HG03558 (cell line): ENCODE measurements around the gene RPL13A.
"Not testable (repeated sequence)": the region's sequence is repeated elsewhere in the genome, so short reads cannot be mapped to it uniquely, and the experiment has no call there.

Experiments
- ATAC-seq: cut with Tn5 transposase; IDR thresholded peaks from one replicate; pipeline ENCODE4 v1.9.1; 2021; ENCODE audit warnings: moderate number of reproducible peaks; ENCODE audit not compliant: unreplicated experiment; ENCODE audit errors: extremely low read depth

Gene RPL13A

GRCh38 chr19:49455773-49456172, 31.6 kb upstream of the RPL13A start:
- no peak for ATAC-seq

GRCh38 chr19:49456326-49456725, 31.1 kb upstream of the RPL13A start:
- ATAC-seq, result no peak

GRCh38 chr19:49458567-49458903, 28.9 kb upstream of the RPL13A start:
- no peak for ATAC-seq

GRCh38 chr19:49459388-49459787, 28.0 kb upstream of the RPL13A start:
- ATAC-seq, result no peak

DNA sequence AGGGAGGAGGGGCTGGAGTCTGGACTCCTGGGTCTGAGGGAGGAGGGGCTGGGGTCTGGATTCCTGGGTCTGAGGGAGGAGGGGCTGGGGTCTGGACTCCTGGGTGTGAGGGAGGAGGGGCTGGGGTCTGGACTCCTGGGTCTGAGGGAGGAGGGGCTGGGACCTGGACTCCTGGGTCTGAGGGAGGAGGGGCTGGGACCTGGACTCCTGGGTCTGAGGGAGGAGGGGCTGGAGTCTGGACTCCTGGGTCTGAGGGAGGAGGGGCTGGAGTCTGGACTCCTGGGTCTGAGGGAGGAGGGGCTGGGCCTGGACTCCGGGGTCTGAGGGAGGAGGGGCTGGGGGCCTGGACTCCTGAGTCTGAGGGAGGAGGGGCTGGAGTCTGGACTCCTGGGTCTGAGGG, 26.3 kb upstream of the RPL13A start:
- ATAC-seq, result not testable (repeated sequence)

DNA sequence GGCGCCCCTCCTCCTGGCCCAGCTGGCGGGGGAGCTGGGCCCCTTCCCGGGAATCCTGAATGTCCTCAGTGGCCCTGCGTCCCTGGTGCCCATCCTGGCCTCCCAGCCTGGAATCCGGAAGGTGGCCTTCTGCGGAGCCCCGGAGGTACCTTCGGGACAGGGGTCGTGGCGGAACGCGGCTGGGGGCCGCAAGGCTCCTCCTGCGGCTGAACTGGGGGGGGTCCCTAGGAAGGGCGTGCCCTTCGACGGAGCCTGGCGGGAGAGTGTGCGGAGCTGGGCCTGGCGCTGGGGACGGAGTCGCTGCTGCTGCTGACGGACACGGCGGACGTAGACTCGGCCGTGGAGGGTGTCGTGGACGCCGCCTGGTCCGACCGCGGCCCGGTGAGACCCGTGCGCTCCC, 25.8 kb upstream of the RPL13A start:
- ATAC-seq, result no peak

DNA sequence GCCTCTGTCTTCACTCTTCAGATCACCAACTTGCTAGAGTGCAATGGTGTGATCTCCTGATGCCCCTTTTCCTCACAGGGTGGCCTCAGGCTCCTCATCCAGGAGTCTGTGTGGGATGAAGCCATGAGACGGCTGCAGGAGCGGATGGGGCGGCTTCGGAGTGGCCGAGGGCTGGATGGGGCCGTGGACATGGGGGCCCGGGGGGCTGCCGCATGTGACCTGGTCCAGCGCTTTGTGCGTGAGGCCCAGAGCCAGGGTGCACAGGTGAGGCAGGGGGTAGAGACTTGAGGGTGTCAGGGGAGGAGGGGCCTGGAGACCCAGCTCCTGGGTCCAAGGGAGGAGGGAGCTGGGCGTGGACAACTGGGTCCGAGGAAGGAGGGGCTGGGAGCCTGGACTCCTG, 24.9 kb upstream of the RPL13A start:
- ATAC-seq, result no peak

DNA sequence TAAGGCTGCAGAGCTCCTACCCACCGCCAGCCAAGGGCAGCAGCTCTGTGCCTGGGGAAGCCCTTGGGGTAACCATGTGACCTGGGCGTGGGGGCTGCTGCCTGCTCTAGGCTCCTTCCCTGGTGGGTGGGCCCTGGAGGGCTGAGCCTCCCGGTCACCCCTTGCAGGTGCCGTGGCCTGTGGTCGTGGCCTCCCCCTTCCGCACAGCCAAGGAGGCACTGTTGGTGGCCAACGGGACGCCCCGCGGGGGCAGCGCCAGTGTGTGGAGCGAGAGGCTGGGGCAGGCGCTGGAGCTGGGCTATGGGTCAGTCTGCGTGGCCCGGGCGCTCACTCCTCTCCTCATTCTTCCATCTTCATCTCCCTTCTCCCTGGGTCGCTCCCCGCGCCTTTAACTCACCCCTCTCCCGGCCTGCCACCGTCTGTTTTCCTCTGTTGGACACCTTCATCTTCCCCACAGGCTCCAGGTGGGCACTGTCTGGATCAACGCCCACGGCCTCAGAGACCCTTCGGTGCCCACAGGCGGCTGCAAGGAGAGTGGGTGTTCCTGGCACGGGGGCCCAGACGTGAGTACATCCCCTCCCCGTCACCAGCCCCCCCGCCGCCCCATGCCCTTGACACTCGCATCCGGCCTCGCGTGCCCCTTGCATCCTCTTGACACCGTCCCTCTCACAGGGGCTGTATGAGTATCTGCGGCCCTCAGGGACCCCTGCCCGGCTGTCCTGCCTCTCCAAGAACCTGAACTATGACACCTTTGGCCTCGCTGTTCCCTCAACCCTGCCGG, 23.3 kb upstream of the RPL13A start:
- ATAC-seq, result no peak

DNA sequence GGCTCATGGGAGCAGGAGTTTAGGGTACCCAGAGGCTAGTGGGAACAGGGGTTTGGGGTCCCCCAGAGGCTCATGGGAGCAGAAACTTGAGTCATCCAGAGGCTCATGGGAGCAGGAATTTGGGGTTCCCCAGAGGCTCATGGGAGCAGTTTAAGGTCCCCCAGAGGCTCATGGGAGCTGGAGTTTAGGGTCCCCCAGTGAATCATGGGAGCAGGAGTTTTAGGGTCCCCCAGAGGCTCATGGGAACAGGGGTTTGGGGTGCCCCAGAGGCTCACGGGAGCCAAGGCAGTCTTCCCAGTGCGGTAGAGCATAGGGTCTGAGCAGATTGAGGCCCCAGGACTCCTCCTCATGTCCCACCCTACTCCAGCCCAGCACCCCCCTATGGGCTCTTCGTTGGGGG, 22.0 kb upstream of the RPL13A start:
- ATAC-seq, result no peak

DNA sequence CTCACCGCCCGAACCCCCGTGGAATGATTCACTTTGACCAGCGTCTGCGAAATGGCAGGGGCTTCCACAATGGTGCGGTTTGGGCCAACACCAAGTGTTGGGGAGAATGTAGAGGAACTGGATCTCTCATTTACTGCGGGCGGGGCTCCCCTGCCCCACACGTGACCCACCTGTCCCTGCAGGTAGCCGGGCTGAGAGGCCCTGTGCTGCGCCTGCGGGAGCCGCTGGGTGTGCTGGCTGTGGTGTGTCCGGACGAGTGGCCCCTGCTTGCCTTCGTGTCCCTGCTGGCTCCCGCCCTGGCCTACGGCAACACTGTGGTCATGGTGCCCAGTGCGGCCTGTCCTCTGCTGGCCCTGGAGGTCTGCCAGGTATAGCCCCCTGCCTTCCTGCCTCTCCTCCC, 19.2 kb upstream of the RPL13A start:
- ATAC-seq, result no peak

GRCh38 chr19:49468746-49469447, 18.5 kb upstream of the RPL13A start:
- ATAC-seq, result no peak

- ATAC-seq, result no peak
Measured at GRCh38 chr19:49469828-49470614, 17.4 kb upstream of the RPL13A start.

- ATAC-seq, result no peak
Measured at GRCh38 chr19:49470615-49470978, 16.8 kb upstream of the RPL13A start.

- ATAC-seq, result no peak
Measured at GRCh38 chr19:49472936-49473335, 14.5 kb upstream of the RPL13A start.

DNA sequence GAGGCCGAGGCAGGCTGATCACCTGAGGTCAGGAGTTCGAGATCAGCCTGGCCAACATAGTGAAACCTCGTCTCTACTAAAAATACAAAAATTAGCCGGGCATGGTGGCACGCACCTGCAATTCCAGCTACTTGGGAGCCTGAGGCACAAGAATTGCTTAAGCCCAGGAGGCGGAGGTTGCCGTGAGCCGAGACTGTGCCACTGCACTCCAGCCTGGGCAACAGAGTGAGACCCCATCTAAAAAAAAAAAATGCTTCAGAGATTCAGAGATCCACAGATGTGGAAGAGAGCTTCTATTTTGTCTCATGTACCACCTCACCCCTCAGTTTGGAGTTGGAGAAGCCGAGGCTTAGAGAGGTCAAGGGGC, 13.9 kb upstream of the RPL13A start:
- ATAC-seq, result not testable (repeated sequence)

DNA sequence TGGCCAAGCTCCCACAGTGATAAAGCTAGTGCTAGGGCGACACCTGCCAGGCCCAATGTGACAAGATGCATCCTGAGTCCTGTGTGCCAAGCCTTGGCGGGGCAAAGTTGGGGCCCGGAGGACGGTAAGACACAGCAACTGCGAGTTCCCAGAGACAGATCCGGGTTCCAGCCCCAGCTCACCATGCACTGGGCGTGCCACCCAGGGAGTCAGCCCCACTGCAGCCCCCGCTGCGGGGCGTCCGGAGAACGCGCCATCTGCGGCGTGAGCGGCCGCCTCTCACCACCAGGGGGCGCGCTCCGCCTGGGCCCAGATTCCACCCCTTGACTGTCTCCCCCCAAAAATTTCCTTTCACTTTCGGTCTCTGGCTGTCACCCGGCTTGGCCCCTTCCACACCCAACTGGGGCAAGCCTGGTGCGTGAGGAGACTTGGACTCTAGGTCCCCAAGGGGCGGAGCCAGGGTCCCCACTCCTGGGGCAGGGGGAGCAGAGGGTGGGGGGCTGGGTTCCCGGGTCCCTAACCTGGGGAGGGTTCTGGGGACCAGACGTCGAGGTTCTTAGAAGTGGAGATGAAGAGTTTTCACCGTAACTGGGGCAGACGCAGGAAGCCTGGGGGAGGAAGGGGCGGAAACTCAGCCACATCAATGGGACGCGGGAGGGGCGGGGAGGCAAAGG, 13.4 kb upstream of the RPL13A start, which contains the start of gene FLT3LG:
Gene FLT3LG (plus strand): TSS at position 348 of the 674 bp plus-strand sequence. CDS start 425 bp downstream, outside the sequence.
- ATAC-seq, result no peak

- no peak for ATAC-seq
Measured at GRCh38 chr19:49474542-49474924, 12.9 kb upstream of the RPL13A start.

DNA sequence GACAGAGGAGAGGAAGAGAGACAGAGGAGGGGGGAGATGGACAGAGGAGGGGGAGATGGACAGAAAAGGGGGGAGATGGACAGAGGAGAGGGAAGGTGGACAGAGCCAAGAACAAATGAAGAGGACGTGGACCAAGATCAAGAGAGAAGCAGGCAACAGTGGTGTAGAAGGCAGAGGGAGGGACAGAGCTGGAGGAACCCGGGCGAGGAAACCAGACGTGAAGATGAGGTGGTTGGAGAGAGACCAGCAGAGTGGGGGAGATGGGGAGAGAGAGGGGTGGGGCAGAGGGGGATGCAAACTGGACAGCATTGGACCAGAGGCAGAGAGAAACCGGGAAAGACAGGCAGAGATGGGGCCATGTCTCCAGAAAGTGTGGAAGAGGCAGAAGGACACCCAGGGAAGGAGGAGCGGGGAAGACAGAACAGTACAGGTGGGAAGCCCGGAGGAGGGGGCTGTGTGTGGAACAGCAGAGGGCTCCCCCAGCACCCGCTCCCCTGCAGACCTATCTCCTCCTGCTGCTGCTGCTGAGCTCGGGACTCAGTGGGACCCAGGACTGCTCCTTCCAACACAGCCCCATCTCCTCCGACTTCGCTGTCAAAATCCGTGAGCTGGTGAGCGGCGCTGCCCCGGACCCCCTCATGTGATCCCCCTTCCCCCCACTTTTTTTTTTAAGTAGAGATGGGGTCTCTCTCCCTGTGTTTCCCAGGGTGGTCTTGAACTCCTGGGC, 12.1 kb upstream of the RPL13A start:
- ATAC-seq, result no peak

- ATAC-seq, result no peak
Measured at GRCh38 chr19:49475995-49476880, 11.2 kb upstream of the RPL13A start.
